SU-DHL-6 (cell line): ENCODE measurements around the gene TES.

Experiments used
- H2AFZ ChIP-seq: fragments of 200-600 bp; sonication (generic); 2 replicates; pipeline ENCODE4 v1.6.1; 2014; ENCODE audit warnings: low read depth, mild to moderate bottlenecking, moderate library complexity, mixed read lengths, antibody characterized with exemption, low read length; ENCODE audit not compliant: severe bottlenecking
- H3F3A ChIP-seq: fragments of 200-600 bp; shearing (Covaris generic); 2 replicates; pipeline ENCODE4 v1.6.0; 2016; ENCODE audit warnings: antibody characterized with exemption, mild to moderate bottlenecking; ENCODE audit not compliant: insufficient read depth
- H3K27ac ChIP-seq: fragments of 200-600 bp; sonication (generic); 2 replicates; pipeline ENCODE4 v1.5.1; 2016; ENCODE audit warnings: low read depth, mild to moderate bottlenecking, low read length, moderate library complexity, mixed read lengths
- H3K27me3 ChIP-seq: fragments of 200-600 bp; sonication (generic), shearing (Covaris generic); 2 replicates; pipeline ENCODE4 v1.6.0; 2014; ENCODE audit warnings: mild to moderate bottlenecking, low read length
- H3K36me3 ChIP-seq: fragments of 200-600 bp; sonication (generic); 2 replicates; pipeline ENCODE4 v1.6.1; 2014; ENCODE audit warnings: mild to moderate bottlenecking, low read length, mixed read lengths
- H3K4me2 ChIP-seq: fragments of 300-600, 200-600 bp; shearing (Covaris generic), sonication (generic); 2 replicates; pipeline ENCODE4 v1.6.0; 2014; ENCODE audit warnings: low read length, low read depth, mild to moderate bottlenecking; ENCODE audit not compliant: poor library complexity, severe bottlenecking
- H3K4me3 ChIP-seq: fragments of 200-600 bp; sonication (generic); 2 replicates; pipeline ENCODE4 v1.5.1; 2014; ENCODE audit warnings: antibody characterized with exemption, low read length, mild to moderate bottlenecking, mixed read lengths; ENCODE audit not compliant: insufficient read depth, poor library complexity, severe bottlenecking
- H3K79me2 ChIP-seq: fragments of 200-600 bp; sonication (generic); 2 replicates; pipeline ENCODE4 v1.6.1; 2014; ENCODE audit warnings: mild to moderate bottlenecking, low read length, moderate library complexity; ENCODE audit not compliant: insufficient read depth
- H3K9ac ChIP-seq: fragments of 200-600 bp; sonication (generic); 2 replicates; pipeline ENCODE4 v1.7.0; 2014; ENCODE audit warnings: mild to moderate bottlenecking, low read length
- H3K9me2 ChIP-seq: fragments of 200-600 bp; sonication (generic); replicated peaks from 2 replicates; pipeline ENCODE4 v1.6.1; 2014; ENCODE audit warnings: low read length; ENCODE audit not compliant: insufficient read depth
- H3K9me3 ChIP-seq: fragments of 200-600 bp; sonication (generic); 2 replicates; pipeline ENCODE4 v1.6.1; 2014; ENCODE audit warnings: low read length, mixed read lengths; ENCODE audit not compliant: insufficient read depth
- H4K20me1 ChIP-seq: fragments of 200-600 bp; sonication (generic); 2 replicates; pipeline ENCODE4 v1.6.1; 2014; ENCODE audit warnings: low read depth, mild to moderate bottlenecking, antibody characterized with exemption, low read length, moderate library complexity, mixed read lengths
- EZH2phosphoT487 ChIP-seq: fragments of 200-600 bp; sonication (generic), shearing (Covaris generic); conservative IDR thresholded peaks from 2 replicates; pipeline ENCODE4 v1.6.1; 2018; ENCODE audit warnings: mild to moderate bottlenecking, antibody characterized with exemption, low read length, moderate library complexity, mixed read lengths
- TF ChIP-seq, protein P1 (sequence below): fragments of 200-600 bp; sonication (generic); IDR thresholded peaks from one replicate; pipeline ENCODE4 v1.5.1; 2017; ENCODE audit warnings: antibody characterized with exemption, mild to moderate bottlenecking, low read length, moderate library complexity; ENCODE audit not compliant: insufficient read depth, poor library complexity, severe bottlenecking

TES gene

DNA sequence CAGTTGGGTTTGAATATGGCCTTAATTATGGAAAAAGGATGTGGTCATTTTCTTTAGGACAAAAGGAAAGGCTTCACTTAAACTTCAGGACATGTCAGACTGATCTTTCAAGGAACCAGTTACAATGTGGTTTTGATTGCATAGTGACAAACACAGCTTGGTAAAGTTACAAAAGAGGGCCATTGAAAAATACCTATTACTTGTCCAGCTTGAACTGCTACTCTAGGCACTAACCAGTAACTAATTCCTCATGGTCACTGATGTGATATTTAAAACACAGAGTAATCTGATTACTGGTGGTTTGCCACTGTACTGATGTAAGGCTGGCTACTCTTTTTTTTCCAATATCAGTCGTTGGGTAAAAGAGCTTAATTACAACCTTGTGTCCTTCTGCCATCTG, 22.6 kb downstream of the TES start:
- no peak overlapping the region for H3K4me3 ChIP-seq
- no peak overlapping the region for H3K4me2 ChIP-seq
- H2AFZ ChIP-seq = no peak overlapping the region
- no peak for TF ChIP-seq EZH2phosphoT487
- no peak overlapping the region for H3K27ac ChIP-seq
- no peaks in the 10 kb centered on the region for H4K20me1 ChIP-seq
- H3K9me2 ChIP-seq = no peaks in the 10 kb centered on the region
- H3K9me3 ChIP-seq = no peaks in the 10 kb centered on the region
- no peaks in the 10 kb centered on the region for H3K27me3 ChIP-seq
- H3K36me3 ChIP-seq = no peaks in the 10 kb centered on the region
- H3K9ac ChIP-seq = no peak overlapping the region
- H3F3A ChIP-seq = no peaks in the 10 kb centered on the region; the same call in 1 of the 2 replicates
- peaks cover 30% of the 10 kb centered on the region for H3K79me2 ChIP-seq

DNA sequence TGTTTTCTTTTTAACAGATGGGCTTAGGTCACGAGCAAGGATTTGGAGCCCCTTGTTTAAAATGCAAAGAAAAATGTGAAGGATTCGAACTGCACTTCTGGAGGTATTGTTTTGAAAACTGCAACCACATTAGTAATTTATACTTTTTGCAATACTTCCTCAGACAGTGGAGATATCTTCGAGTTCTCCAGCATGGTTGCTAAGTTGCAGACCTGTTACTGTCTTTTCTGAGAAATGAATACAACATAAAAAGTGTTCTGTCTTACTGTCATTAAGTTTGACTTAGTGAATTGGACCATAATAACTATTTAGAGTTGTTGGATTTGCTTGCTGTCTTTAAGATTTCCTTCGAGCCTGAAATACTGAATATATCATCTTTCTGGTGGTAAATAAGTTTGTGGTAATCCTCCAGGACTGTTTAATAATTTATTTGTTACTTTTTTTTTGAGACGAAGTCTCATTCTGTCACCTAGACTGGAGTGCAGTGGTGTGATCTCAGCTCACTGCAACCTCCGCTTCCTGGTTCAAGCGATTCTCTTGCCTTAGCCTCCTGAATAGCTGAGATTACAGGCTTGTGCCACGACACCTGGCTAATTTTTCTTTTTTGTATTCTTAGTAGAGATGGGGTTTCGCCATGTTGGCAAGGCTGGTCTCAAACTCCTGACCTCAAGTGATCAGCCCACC, 24.3 kb downstream of the TES start:
- Histone ChIP-seq H3K9me3 (no peaks in the 10 kb centered on the region), H3K36me3 (no peaks in the 10 kb centered on the region), H3K27me3 (no peaks in the 10 kb centered on the region), H3K27ac (no peak overlapping the region), H3K4me2 (no peak overlapping the region), H3F3A (no peaks in the 10 kb centered on the region; the same call in 1 of the 2 replicates), H2AFZ (no peak overlapping the region), H3K9ac (no peak overlapping the region), H3K9me2 (no peaks in the 10 kb centered on the region), H4K20me1 (no peaks in the 10 kb centered on the region), H3K4me3 (no peak overlapping the region), H3K79me2 (peaks cover 23% of the 10 kb centered on the region)
- TF ChIP-seq, protein P1, sequence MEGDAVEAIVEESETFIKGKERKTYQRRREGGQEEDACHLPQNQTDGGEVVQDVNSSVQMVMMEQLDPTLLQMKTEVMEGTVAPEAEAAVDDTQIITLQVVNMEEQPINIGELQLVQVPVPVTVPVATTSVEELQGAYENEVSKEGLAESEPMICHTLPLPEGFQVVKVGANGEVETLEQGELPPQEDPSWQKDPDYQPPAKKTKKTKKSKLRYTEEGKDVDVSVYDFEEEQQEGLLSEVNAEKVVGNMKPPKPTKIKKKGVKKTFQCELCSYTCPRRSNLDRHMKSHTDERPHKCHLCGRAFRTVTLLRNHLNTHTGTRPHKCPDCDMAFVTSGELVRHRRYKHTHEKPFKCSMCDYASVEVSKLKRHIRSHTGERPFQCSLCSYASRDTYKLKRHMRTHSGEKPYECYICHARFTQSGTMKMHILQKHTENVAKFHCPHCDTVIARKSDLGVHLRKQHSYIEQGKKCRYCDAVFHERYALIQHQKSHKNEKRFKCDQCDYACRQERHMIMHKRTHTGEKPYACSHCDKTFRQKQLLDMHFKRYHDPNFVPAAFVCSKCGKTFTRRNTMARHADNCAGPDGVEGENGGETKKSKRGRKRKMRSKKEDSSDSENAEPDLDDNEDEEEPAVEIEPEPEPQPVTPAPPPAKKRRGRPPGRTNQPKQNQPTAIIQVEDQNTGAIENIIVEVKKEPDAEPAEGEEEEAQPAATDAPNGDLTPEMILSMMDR = no peak
- TF ChIP-seq EZH2phosphoT487 = no peak

DNA sequence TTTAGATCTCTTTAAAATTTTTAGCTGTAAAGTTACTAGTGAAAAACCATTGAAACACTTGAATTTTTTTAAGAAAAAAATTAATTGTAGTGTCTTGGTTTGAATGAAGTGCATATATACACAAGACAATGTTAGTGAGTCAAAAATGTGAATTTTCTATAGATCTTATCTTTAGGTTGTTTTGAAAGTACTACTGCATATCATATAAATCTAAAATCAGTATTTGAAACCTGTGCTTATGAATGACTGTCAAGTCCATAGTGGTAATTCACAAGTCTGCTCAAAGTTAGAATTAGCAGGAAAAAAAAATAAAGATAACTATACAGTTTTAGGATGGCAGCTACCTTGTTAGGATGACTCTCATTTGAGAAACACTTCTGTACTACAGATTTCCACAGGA, 25.0 kb downstream of the TES start:
- no peak overlapping the region for H3K4me2 ChIP-seq
- no peak overlapping the region for H2AFZ ChIP-seq
- H4K20me1 ChIP-seq = no peaks in the 10 kb centered on the region
- TF ChIP-seq EZH2phosphoT487 = no peak
- TF ChIP-seq, protein P1 = no peak
- no peak overlapping the region for H3K4me3 ChIP-seq
- H3K9me3 ChIP-seq = no peaks in the 10 kb centered on the region
- H3K36me3 ChIP-seq = no peaks in the 10 kb centered on the region
- H3K27me3 ChIP-seq = no peaks in the 10 kb centered on the region
- no peaks in the 10 kb centered on the region; the same call in 1 of the 2 replicates for H3F3A ChIP-seq
- H3K79me2 ChIP-seq = peaks cover 23% of the 10 kb centered on the region
- no peaks in the 10 kb centered on the region for H3K9me2 ChIP-seq
- H3K9ac ChIP-seq = no peak overlapping the region
- no peak overlapping the region for H3K27ac ChIP-seq

DNA sequence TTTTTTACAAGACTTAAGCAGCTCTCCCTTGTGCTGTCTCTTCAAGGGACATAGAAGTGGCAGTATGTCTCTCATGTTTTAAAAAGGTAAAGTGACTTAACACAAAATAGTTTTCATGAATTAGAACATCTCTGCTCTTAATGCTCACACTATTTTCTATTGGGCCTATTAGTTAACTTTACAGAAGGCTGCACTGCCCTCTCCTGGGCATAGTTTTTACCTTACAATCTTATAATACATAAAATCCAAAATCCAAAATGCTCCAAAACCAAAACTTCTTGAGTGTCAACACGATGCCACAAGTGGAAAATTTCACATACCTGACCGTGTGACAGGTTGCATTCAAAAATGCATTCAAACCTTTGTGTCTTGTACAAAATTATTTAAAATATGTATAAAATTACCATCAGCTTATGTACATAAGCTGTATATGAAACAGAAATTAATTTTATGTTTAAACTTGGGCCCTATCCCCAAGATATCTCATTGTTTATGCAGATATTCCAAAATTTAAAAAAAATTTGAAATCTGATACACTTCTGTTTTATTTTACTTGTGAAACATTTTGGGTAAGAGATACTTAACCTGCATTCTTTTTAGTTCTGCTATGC, 25.8 kb downstream of the TES start:
- no peaks in the 10 kb centered on the region for H3K9me3 ChIP-seq
- no peak overlapping the region for H3K4me2 ChIP-seq
- no peak overlapping the region for H3K9ac ChIP-seq
- no peaks in the 10 kb centered on the region for H3K9me2 ChIP-seq
- H2AFZ ChIP-seq = no peak overlapping the region
- peaks cover 19% of the 10 kb centered on the region for H3K79me2 ChIP-seq
- H4K20me1 ChIP-seq = no peaks in the 10 kb centered on the region
- no peaks in the 10 kb centered on the region for H3K27me3 ChIP-seq
- H3K27ac ChIP-seq = no peak overlapping the region
- TF ChIP-seq EZH2phosphoT487 = no peak
- TF ChIP-seq, protein P1 = peak; percentile 43
- no peaks in the 10 kb centered on the region for H3K36me3 ChIP-seq
- no peak overlapping the region for H3K4me3 ChIP-seq
- no peaks in the 10 kb centered on the region; the same call in 1 of the 2 replicates for H3F3A ChIP-seq
